HepG2 (cell line): ENCODE results near the gene NEBL. TPM values are rescaled to one million over a fixed set of nuclear protein-coding genes. Genes with fewer than 3 reads are reported as not detected.

Experiments
- ATAC-seq: fragments of 200-7000 bp; cut with Tn5 transposase; 3 replicates; pipeline ENCODE4 v1.9.1; 2020; ENCODE audit warnings: mild to moderate bottlenecking, moderate library complexity
- BruUV-seq: library from RNA; stranded (reverse); fragments of 400-500 nt; replicated peaks from 2 replicates; lab custom pipeline; 2021; lab: Mats Ljungman, UMichigan
- CTCF ChIA-PET: fragments of 300-600 bp; formaldehyde crosslinking; extraction: SDS; loops from one replicate; lab custom pipeline; 2021; ENCODE audit warnings: low total read pairs, inconsistent platforms, low intra/inter-chr PET ratio; lab: Yijun Ruan, JAX
- POLR2A ChIA-PET: fragments of 350-600 bp; sonication (Branson Sonifier 250); formaldehyde crosslinking; loops from one replicate; lab custom pipeline; 2020; ENCODE audit warnings: antibody characterized with exemption, inconsistent platforms; lab: Yijun Ruan, JAX
- DNase-seq: peaks from one replicate; pipeline ENCODE4 v3.0.0-alpha.2; 2015; ENCODE audit warnings: low spot score
- FAIRE-seq: peaks from 3 replicates; lab custom pipeline; 2011; peaks lifted over from hg19 to GRCh38; lab: Jason Lieb, UNC
- H2AFZ ChIP-seq: one replicate; pipeline ENCODE4 v1.6.1; 2011; ENCODE audit warnings: low read length, inconsistent platforms
- H3K27ac ChIP-seq: fragments of 300-600 bp; 3 replicates; pipeline ENCODE4 v1.8.0; 2011; ENCODE audit warnings: mixed run types, mild to moderate bottlenecking, mixed read lengths, low read length, inconsistent platforms; ENCODE audit not compliant: insufficient read depth; ENCODE audit errors: extremely low read length
- H3K27me3 ChIP-seq, 2 experiments: fragments of 200-600 bp in 1 of 2; 2 replicates in 1 of 2; 3 replicates in 1 of 2; pipeline versions ENCODE4 v1.6.0 to v1.8.0; 2011; ENCODE audit warnings: low read length in 2 of 2, mild to moderate bottlenecking in 2 of 2, moderate library complexity in 2 of 2, inconsistent platforms in 1 of 2; ENCODE audit not compliant: insufficient read depth in 2 of 2, control insufficient read depth in 1 of 2
- H3K36me3 ChIP-seq, 2 experiments: fragments of 200-600 bp in 1 of 2; replicated peaks in 1 of 2; 2 replicates in 1 of 2; 3 replicates in 1 of 2; pipeline versions ENCODE4 v1.5.1 to v1.8.0; 2011; ENCODE audit warnings: low read length in 2 of 2, inconsistent platforms in 1 of 2; ENCODE audit not compliant: insufficient read depth in 2 of 2, control insufficient read depth in 1 of 2
- H3K4me1 ChIP-seq: 2 replicates; pipeline ENCODE4 v1.5.1; 2012; ENCODE audit warnings: low read length, inconsistent platforms; ENCODE audit not compliant: insufficient read depth
- H3K4me2 ChIP-seq: 2 replicates; pipeline ENCODE4 v1.6.0; 2011; ENCODE audit warnings: low read depth, low read length, inconsistent platforms
- H3K4me3 ChIP-seq, 3 experiments: fragments of 200-600 bp in 1 of 3; sonication (generic), shearing (Covaris generic) in 1 of 3; replicated peaks in 1 of 3; 2 replicates each; pipeline ENCODE4 v1.5.1; 2011 to 2016; ENCODE audit warnings: low read length in 3 of 3, inconsistent platforms in 2 of 3, low read depth in 2 of 3, mild to moderate bottlenecking in 2 of 3, control low read depth in 1 of 3, mixed read lengths in 1 of 3; ENCODE audit not compliant: insufficient read depth in 1 of 3
- H3K79me2 ChIP-seq: one replicate; pipeline ENCODE4 v1.6.1; 2011; ENCODE audit warnings: low read length, inconsistent platforms; ENCODE audit not compliant: insufficient read depth
- H3K9ac ChIP-seq: 2 replicates; pipeline ENCODE4 v1.6.0; 2011; ENCODE audit warnings: mild to moderate bottlenecking, low read depth, low read length, inconsistent platforms; ENCODE audit not compliant: insufficient read depth
- H3K9me3 ChIP-seq: 2 replicates; pipeline ENCODE4 v1.5.1; 2012; ENCODE audit warnings: mild to moderate bottlenecking, low read length
- H4K20me1 ChIP-seq: 2 replicates; pipeline ENCODE4 v1.6.0; 2011; ENCODE audit warnings: inconsistent platforms, mild to moderate bottlenecking, low read length, moderate library complexity; ENCODE audit not compliant: insufficient read depth
- AHR ChIP-seq: IDR thresholded peaks from 2 replicates; pipeline ENCODE4 v1.6.1; 2018; ENCODE audit warnings: missing genetic modification reagents, missing compliant biosample characterization
- ATM ChIP-seq: fragments of 450-650 bp; IDR thresholded peaks from 2 replicates; pipeline ENCODE4 v1.7.1; 2017; ENCODE audit warnings: mild to moderate bottlenecking, borderline replicate concordance
- FOXM1 ChIP-seq: sonication (generic); formaldehyde crosslinking; IDR thresholded peaks from 2 replicates; pipeline ENCODE4 v1.5.0; 2020; ENCODE audit warnings: missing genetic modification reagents
- KDM3A ChIP-seq: IDR thresholded peaks from 2 replicates; pipeline ENCODE4 v1.6.1; 2018; ENCODE audit warnings: low read depth, missing compliant biosample characterization
- PAWR ChIP-seq: sonication (generic); formaldehyde crosslinking; IDR thresholded peaks from 2 replicates; pipeline ENCODE4 v1.4.0; 2020; ENCODE audit warnings: missing genetic modification reagents, mild to moderate bottlenecking, borderline replicate concordance
- RFXAP ChIP-seq: sonication (generic); formaldehyde crosslinking; IDR thresholded peaks from 2 replicates; pipeline ENCODE4 v1.4.0; 2020; ENCODE audit warnings: missing genetic modification reagents, borderline replicate concordance
- RXRA ChIP-seq: sonication (generic); formaldehyde crosslinking; IDR thresholded peaks from 2 replicates; pipeline ENCODE4 v1.5.1; 2020; ENCODE audit warnings: missing genetic modification reagents
- SNAI1 ChIP-seq: sonication (generic); formaldehyde crosslinking; IDR thresholded peaks from 2 replicates; pipeline ENCODE4 v1.5.0; 2020; ENCODE audit warnings: mild to moderate bottlenecking, missing genetic modification reagents, borderline replicate concordance
- TCF7 ChIP-seq: sonication (generic); IDR thresholded peaks from 2 replicates; pipeline ENCODE4 v1.6.1; 2016; ENCODE audit warnings: antibody characterized with exemption, low read depth
- TRIM22 ChIP-seq: fragments of 450-650 bp; IDR thresholded peaks from 2 replicates; pipeline ENCODE4 v1.6.1; 2017
- ZFP82 ChIP-seq: sonication (generic); formaldehyde crosslinking; IDR thresholded peaks from 2 replicates; pipeline ENCODE4 v1.5.1; 2020; ENCODE audit warnings: mild to moderate bottlenecking, missing genetic modification reagents, borderline replicate concordance
- ZNF24 ChIP-seq: fragments of 450-650 bp; IDR thresholded peaks from 2 replicates; pipeline ENCODE4 v1.6.1; 2017; ENCODE audit warnings: antibody characterized with exemption, mild to moderate bottlenecking
- ZNF264 ChIP-seq: sonication (generic); formaldehyde crosslinking; IDR thresholded peaks from 2 replicates; pipeline ENCODE4 v1.4.0; 2020; ENCODE audit warnings: missing genetic modification reagents
- ZNF329 ChIP-seq: sonication (generic); formaldehyde crosslinking; IDR thresholded peaks from 2 replicates; pipeline ENCODE4 v1.9.0; 2021; ENCODE audit warnings: low read depth, mild to moderate bottlenecking, missing genetic modification reagents
- ZNF660 ChIP-seq: sonication (generic); formaldehyde crosslinking; IDR thresholded peaks from 2 replicates; pipeline ENCODE4 v1.5.1; 2020; ENCODE audit warnings: mild to moderate bottlenecking, low read depth, missing genetic modification reagents, borderline replicate concordance
- ZNF670 ChIP-seq: sonication (generic); formaldehyde crosslinking; IDR thresholded peaks from 2 replicates; pipeline ENCODE4 v1.8.0; 2022; ENCODE audit warnings: mild to moderate bottlenecking, missing genetic modification reagents, borderline replicate concordance
- ZNF703 ChIP-seq: sonication (generic); formaldehyde crosslinking; IDR thresholded peaks from 2 replicates; pipeline ENCODE4 v1.5.1; 2020; ENCODE audit warnings: missing genetic modification reagents, mild to moderate bottlenecking, moderate library complexity, borderline replicate concordance
- ZNF766 ChIP-seq: sonication (generic); formaldehyde crosslinking; IDR thresholded peaks from 2 replicates; pipeline ENCODE4 v1.5.0; 2020; ENCODE audit warnings: missing genetic modification reagents, borderline replicate concordance
- WGBS: methylation state at CpG from one replicate; pipeline ENCODE4 v1.1.6; 2017; ENCODE audit warnings: low lambda C conversion rate; 5-methylcytosine and 5-hydroxymethylcytosine counted together
- in situ Hi-C: cut with HindIII; loops from 2 replicates; pipeline ENCODE4 v1.10.0; 2017; ENCODE audit warnings: low pct_unique_long_range_greater_than_20kb; ENCODE audit not compliant: extremely low pct_ligation_motif_present
- intact Hi-C: fragments of 100-400 bp; cut with micrococcal nuclease; formaldehyde crosslinking; loops from one replicate; pipeline ENCODE4 v1.10.0; 2022; ENCODE audit not compliant: unreplicated experiment
- polyA plus RNA-seq, 8 experiments: library from polyadenylated mRNA; depleted of rRNA in 3 of 8; stranded (reverse) in 7 of 8; unstranded in 1 of 8; fragments of >200 nt; fragmentation: Illumina TruSeq in 4 of 8; extraction: Trizol in 4 of 8; gene quantifications; 2 replicates each; pipeline versions ENCODE4 v1.2.1 to v1.2.3, GENCODE V29; 2011 to 2016; ENCODE audit warnings: low read depth in 4 of 8, missing spikeins in 1 of 8, mixed read lengths in 1 of 8; ENCODE audit not compliant: insufficient read depth in 1 of 8
- total RNA-seq, 5 experiments: library from RNA; depleted of rRNA; stranded (reverse); fragments of >200 nt; fragmentation: Illumina TruSeq; extraction: Trizol; gene quantifications; 2 replicates each; pipeline ENCODE4 v1.2.3, GENCODE V29; 2016; ENCODE audit warnings: low read depth in 1 of 5

NEBL gene
- total and polyA plus RNA-seq, 2 of the 13 experiments (the other 11 are each of a cell fraction or from before 2014, with no cell fraction given) = not detected

DNA sequence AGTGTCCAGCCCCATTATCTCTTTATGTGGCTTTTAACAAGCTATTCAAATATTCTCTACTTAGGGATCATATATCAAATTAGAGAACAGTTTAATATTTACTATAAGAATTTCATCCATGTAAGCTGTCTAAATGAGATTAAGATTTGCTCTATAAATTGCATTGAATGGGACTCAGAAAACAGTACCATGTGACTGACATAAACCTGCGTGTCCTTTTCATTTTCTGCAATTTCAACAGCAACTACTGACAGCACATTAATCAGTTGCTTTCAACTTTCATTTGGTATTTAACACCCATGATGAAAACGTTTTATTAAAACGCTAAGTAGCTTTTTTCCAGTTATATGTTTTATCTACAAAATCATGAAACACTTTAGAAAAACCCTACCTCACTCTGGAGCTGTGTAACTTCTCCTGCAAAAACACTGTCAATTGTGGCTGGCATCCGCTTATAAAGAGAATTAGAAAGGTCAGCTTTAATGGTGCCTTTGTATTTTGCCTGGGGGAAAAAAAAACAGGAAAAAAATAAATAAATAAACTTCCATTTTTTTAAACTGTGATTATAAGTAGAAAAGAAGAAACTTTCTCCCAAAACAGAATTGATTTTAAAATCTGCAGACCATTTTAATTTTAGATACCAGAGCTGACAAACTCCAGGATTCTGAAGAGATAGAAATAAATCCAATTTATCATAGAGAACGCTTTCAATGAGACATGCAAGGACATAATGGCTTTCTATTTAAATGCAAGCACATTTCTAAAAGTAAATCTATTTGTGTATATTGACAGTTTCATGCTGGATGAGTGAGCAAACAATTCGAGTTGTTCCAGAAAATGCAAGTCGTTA, 9.2 kb downstream of the NEBL start:
- TF ChIP-seq PAWR (CRISPR knock-in tag) = no peak
- TF ChIP-seq ZNF670 = no peak
- TF ChIP-seq ZNF24 = no peak
- no peak for TF ChIP-seq RXRA (CRISPR knock-in tag)
- TF ChIP-seq ZNF766 = no peak
- TF ChIP-seq SNAI1 (CRISPR knock-in tag) = no peak
- TF ChIP-seq FOXM1 = no peak
- TF ChIP-seq TRIM22 = no peak
- TF ChIP-seq ZNF660 (CRISPR knock-in tag) = no peak
- no peak for TF ChIP-seq ZNF703 (CRISPR knock-in tag)
- TF ChIP-seq AHR = no peak
- TF ChIP-seq KDM3A (CRISPR knock-in tag) = no peak
- no peak for TF ChIP-seq RFXAP (CRISPR knock-in tag)
- no peak for TF ChIP-seq ZNF264 (CRISPR knock-in tag)
- TF ChIP-seq ZFP82 (CRISPR knock-in tag) = no peak
- no peak for TF ChIP-seq ZNF329 (CRISPR knock-in tag)
- no peak for TF ChIP-seq TCF7
- no peak for TF ChIP-seq ATM
- Histone ChIP-seq H4K20me1 (no peaks in the 10 kb centered on the region), H3K27me3 (peaks cover 0 to 5% of the 10 kb centered on the region in 2 experiments; a peak in 1 of 5 replicates), H3K79me2 (no peaks in the 10 kb centered on the region), H3K4me3 (no peak overlapping the region), H2AFZ (no peak overlapping the region), H3K9ac (no peak overlapping the region), H3K4me2 (no peak overlapping the region), H3K36me3 (no peaks in the 10 kb centered on the region), H3K9me3 (no peaks in the 10 kb centered on the region), H3K4me1 (no peaks in the 10 kb centered on the region), H3K27ac (no peak overlapping the region)
- POLR2A ChIA-PET = no interaction called here
- intact Hi-C loops = no loop called here
- WGBS = 7% methylated on average over 7 of the region's 7 CpGs
- in situ Hi-C loops = no loop called here
- CTCF ChIA-PET = no interaction called here
- BruUV-seq = no TSS peak
- ATAC-seq = no peak
- no peak for DNase-seq
- no peak for FAIRE-seq
